ENCODE results near the gene ETHE1.
"Not testable (repeated sequence)": the region's sequence is repeated elsewhere in the genome, so short reads cannot be mapped to it uniquely, and the experiment has no call there.

The ETHE1 gene

DNA sequence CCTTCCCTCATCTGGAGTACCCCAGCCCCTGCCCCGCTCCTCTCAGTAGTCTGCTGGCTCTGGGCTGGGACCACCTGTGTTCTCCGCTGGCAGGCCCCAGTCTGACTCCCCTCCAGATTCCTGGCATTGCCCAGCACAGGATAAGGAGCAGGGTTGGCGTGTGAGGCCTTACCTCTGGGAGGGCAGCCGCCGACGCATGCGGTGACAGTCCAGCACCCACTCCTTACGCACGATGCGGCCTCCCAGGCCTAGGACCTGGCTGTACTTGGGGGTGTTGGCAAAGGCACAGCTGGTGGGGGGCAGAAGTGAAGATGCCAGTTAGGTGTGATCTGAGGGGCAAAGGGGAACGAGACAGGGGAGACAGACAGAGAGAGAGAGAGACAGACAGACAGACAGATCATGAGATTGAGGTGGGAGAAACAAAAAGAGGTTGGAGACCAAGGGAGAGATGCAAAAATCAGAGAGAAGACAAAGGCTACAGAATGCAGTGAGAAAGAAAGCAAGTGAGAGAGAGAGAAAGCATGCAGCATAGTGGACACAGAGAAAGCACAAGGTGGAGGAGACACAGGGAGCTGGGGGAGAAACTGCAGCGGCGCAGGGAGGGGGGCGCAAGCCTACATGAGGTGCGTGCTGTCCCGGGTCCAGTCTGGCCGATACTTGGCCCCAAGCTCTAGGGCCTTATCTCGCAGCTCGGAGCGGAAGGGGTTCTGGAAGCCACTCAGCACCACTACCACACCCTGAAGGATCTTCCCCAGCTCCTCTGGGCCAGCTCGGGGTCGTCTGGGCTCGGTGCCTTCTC lies 24.6 kb upstream of the ETHE1 start:
- Histone ChIP-seq H3K4me1 (ENCODE audit: control insufficient read depth in 1 of 2, insufficient read depth in 2 of 2, low read length in 2 of 2) (no peaks in the 10 kb centered on the region), H3K9ac (ENCODE audit: low read depth in 1 of 2, low read length in 2 of 2) (no peak overlapping the region)

GRCh38 chr19:43548706-43549105 lies 21.7 kb upstream of the ETHE1 start:
- no peaks in the 10 kb centered on the region for H3K9me3 ChIP-seq (ENCODE audit: control insufficient read depth in 1 of 2, low read length in 2 of 2)
- no peak overlapping the region for H3K9ac ChIP-seq (ENCODE audit: low read depth in 1 of 2, low read length in 2 of 2)
- no peaks in the 10 kb centered on the region for H3K27me3 ChIP-seq (ENCODE audit: control insufficient read depth in 1 of 2, insufficient read depth in 2 of 2, low read length in 2 of 2)
- peaks cover 22 to 45% of the 10 kb centered on the region in 2 donors for H3K36me3 ChIP-seq (ENCODE audit: control insufficient read depth in 1 of 2, insufficient read depth in 2 of 2, low read length in 2 of 2)
- H3K4me3 ChIP-seq (ENCODE audit: low read depth in 1 of 2, low read length in 2 of 2): no peak overlapping the region
- no peaks in the 10 kb centered on the region for H3K4me1 ChIP-seq (ENCODE audit: control insufficient read depth in 1 of 2, insufficient read depth in 2 of 2, low read length in 2 of 2)
- no peak overlapping the region for H3K27ac ChIP-seq (ENCODE audit: low read depth, low read length)

More for the DNA sequence above, 24.6 kb upstream of the ETHE1 start:
- no peaks in the 10 kb centered on the region for H3K9me3 ChIP-seq (ENCODE audit: control insufficient read depth in 1 of 2, low read length in 2 of 2)
- H3K4me3 ChIP-seq (ENCODE audit: low read depth in 1 of 2, low read length in 2 of 2): no peak overlapping the region
- H3K27ac ChIP-seq (ENCODE audit: low read depth, low read length): no peak overlapping the region
- no peaks in the 10 kb centered on the region for H3K27me3 ChIP-seq (ENCODE audit: control insufficient read depth in 1 of 2, insufficient read depth in 2 of 2, low read length in 2 of 2)
- peaks cover 10 to 41% of the 10 kb centered on the region in 2 donors for H3K36me3 ChIP-seq (ENCODE audit: control insufficient read depth in 1 of 2, insufficient read depth in 2 of 2, low read length in 2 of 2)

DNA sequence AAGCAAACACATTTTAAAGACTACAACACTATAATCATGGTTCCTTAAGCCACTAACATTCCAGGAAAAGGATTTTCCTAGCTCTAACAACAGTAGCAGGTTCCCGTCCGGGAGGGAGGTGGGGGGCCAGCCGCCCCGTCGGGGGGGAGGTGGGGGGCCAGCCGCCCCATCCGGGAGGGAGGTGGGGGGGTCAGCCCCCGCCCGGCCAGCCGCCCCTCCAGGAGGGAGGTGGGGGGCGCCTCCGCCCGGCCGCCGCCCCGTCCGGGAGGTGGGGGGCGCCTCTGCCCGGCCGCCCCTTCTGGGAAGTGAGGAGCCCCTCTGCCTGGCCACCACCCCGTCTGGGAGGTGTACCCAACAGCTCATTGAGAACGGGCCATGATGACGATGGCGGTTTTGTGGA lies 20.9 kb upstream of the ETHE1 start:
- H3K9me3 ChIP-seq (ENCODE audit: control insufficient read depth in 1 of 2, low read length in 2 of 2); H3K9ac ChIP-seq (ENCODE audit: low read depth in 1 of 2, low read length in 2 of 2); H3K4me1 ChIP-seq (ENCODE audit: control insufficient read depth in 1 of 2, insufficient read depth in 2 of 2, low read length in 2 of 2); H3K27ac ChIP-seq (ENCODE audit: low read depth, low read length); H3K27me3 ChIP-seq (ENCODE audit: control insufficient read depth in 1 of 2, insufficient read depth in 2 of 2, low read length in 2 of 2); H3K4me3 ChIP-seq (ENCODE audit: low read depth in 1 of 2, low read length in 2 of 2): not testable (repeated sequence)
- H3K36me3 ChIP-seq (ENCODE audit: control insufficient read depth in 1 of 2, insufficient read depth in 2 of 2, low read length in 2 of 2): peaks cover 23 to 45% of the 10 kb centered on the region in 2 donors

GRCh38 chr19:43546581-43546980 lies 19.6 kb upstream of the ETHE1 start:
- Histone ChIP-seq H3K4me1 (ENCODE audit: control insufficient read depth in 1 of 2, insufficient read depth in 2 of 2, low read length in 2 of 2) (no peaks in the 10 kb centered on the region), H3K9ac (ENCODE audit: low read depth in 1 of 2, low read length in 2 of 2) (no peak overlapping the region), H3K4me3 (ENCODE audit: low read depth in 1 of 2, low read length in 2 of 2) (no peak overlapping the region), H3K27me3 (ENCODE audit: control insufficient read depth in 1 of 2, insufficient read depth in 2 of 2, low read length in 2 of 2) (no peaks in the 10 kb centered on the region), H3K36me3 (ENCODE audit: control insufficient read depth in 1 of 2, insufficient read depth in 2 of 2, low read length in 2 of 2) (peaks cover 19 to 43% of the 10 kb centered on the region in 2 donors), H3K9me3 (ENCODE audit: control insufficient read depth in 1 of 2, low read length in 2 of 2) (no peaks in the 10 kb centered on the region), H3K27ac (ENCODE audit: low read depth, low read length) (no peak overlapping the region)

DNA sequence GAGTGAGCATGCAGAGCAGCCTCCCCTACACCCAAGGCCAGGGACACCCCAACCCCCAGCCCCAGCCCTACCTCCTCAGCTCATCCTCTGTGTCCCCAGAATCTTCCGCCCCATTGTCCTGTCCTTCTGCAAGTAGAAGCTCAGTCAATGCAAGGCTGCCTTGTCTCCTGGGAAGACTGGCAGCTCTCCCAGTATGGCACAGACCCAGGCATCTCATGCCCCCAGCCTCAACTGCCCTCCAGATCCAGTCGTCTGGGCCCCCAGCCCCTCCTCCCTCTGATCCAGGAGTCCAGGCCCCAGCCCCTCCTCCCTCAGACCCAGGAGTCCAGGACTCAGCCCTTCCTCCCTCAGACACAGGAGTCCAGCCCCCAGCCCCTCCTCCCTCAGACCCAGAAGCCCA lies 19.0 kb upstream of the ETHE1 start:
- Histone ChIP-seq H3K9me3 (ENCODE audit: control insufficient read depth in 1 of 2, low read length in 2 of 2) (no peaks in the 10 kb centered on the region), H3K4me3 (ENCODE audit: low read depth in 1 of 2, low read length in 2 of 2) (no peak overlapping the region), H3K27ac (ENCODE audit: low read depth, low read length) (no peak overlapping the region), H3K4me1 (ENCODE audit: control insufficient read depth in 1 of 2, insufficient read depth in 2 of 2, low read length in 2 of 2) (no peaks in the 10 kb centered on the region), H3K9ac (ENCODE audit: low read depth in 1 of 2, low read length in 2 of 2) (no peak overlapping the region), H3K36me3 (ENCODE audit: control insufficient read depth in 1 of 2, insufficient read depth in 2 of 2, low read length in 2 of 2) (peaks cover 13 to 38% of the 10 kb centered on the region in 2 donors), H3K27me3 (ENCODE audit: control insufficient read depth in 1 of 2, insufficient read depth in 2 of 2, low read length in 2 of 2) (no peaks in the 10 kb centered on the region)

DNA sequence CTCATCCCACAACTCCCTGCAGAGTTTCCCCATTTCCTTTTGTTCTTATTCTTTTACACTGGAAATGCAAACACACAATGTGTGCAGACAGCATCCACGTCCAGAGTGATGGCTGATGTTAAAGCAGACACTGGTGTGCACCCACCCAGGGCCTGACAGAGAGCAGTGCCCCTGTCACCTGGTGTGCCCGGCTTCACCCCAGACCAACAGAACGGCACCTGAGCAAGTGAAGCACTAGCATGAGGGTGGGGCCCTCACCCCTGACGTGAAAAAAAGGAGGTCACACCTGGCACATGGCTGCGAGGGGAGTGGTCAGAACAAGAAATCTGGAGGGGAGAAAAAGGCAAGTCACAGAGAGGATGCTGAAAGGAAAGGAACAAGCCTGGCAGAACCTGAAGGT lies 18.3 kb upstream of the ETHE1 start:
- H3K4me1 ChIP-seq (ENCODE audit: control insufficient read depth in 1 of 2, insufficient read depth in 2 of 2, low read length in 2 of 2): no peaks in the 10 kb centered on the region
- H3K27me3 ChIP-seq (ENCODE audit: control insufficient read depth in 1 of 2, insufficient read depth in 2 of 2, low read length in 2 of 2): no peaks in the 10 kb centered on the region
- H3K4me3 ChIP-seq (ENCODE audit: low read depth in 1 of 2, low read length in 2 of 2): no peak overlapping the region
- no peak overlapping the region for H3K27ac ChIP-seq (ENCODE audit: low read depth, low read length)
- H3K9me3 ChIP-seq (ENCODE audit: control insufficient read depth in 1 of 2, low read length in 2 of 2): no peaks in the 10 kb centered on the region
- H3K36me3 ChIP-seq (ENCODE audit: control insufficient read depth in 1 of 2, insufficient read depth in 2 of 2, low read length in 2 of 2): peaks cover 17 to 38% of the 10 kb centered on the region in 2 donors
- no peak overlapping the region for H3K9ac ChIP-seq (ENCODE audit: low read depth in 1 of 2, low read length in 2 of 2)

- Histone ChIP-seq H3K9ac (ENCODE audit: low read depth in 1 of 2, low read length in 2 of 2) (no peak overlapping the region), H3K27me3 (ENCODE audit: control insufficient read depth in 1 of 2, insufficient read depth in 2 of 2, low read length in 2 of 2) (no peaks in the 10 kb centered on the region), H3K36me3 (ENCODE audit: control insufficient read depth in 1 of 2, insufficient read depth in 2 of 2, low read length in 2 of 2) (peaks cover 21 to 45% of the 10 kb centered on the region in 2 donors), H3K4me3 (ENCODE audit: low read depth in 1 of 2, low read length in 2 of 2) (no peak overlapping the region), H3K27ac (ENCODE audit: low read depth, low read length) (no peak overlapping the region), H3K9me3 (ENCODE audit: control insufficient read depth in 1 of 2, low read length in 2 of 2) (peaks cover 0 to 2% of the 10 kb centered on the region in 2 donors), H3K4me1 (ENCODE audit: control insufficient read depth in 1 of 2, insufficient read depth in 2 of 2, low read length in 2 of 2) (no peaks in the 10 kb centered on the region)
Measured at GRCh38 chr19:43544077-43544476, 17.1 kb upstream of the ETHE1 start.

GRCh38 chr19:43541920-43542650 lies 15.1 kb upstream of the ETHE1 start:
- peaks cover 28 to 58% of the 10 kb centered on the region in 2 donors for H3K36me3 ChIP-seq (ENCODE audit: control insufficient read depth in 1 of 2, insufficient read depth in 2 of 2, low read length in 2 of 2)
- H3K4me1 ChIP-seq (ENCODE audit: control insufficient read depth in 1 of 2, insufficient read depth in 2 of 2, low read length in 2 of 2): no peaks in the 10 kb centered on the region
- H3K9ac ChIP-seq (ENCODE audit: low read depth in 1 of 2, low read length in 2 of 2): no peak overlapping the region
- H3K27me3 ChIP-seq (ENCODE audit: control insufficient read depth in 1 of 2, insufficient read depth in 2 of 2, low read length in 2 of 2): no peaks in the 10 kb centered on the region
- H3K9me3 ChIP-seq (ENCODE audit: control insufficient read depth in 1 of 2, low read length in 2 of 2): peaks cover 0 to 7% of the 10 kb centered on the region in 2 donors
- H3K27ac ChIP-seq (ENCODE audit: low read depth, low read length): no peak overlapping the region
- H3K4me3 ChIP-seq (ENCODE audit: low read depth in 1 of 2, low read length in 2 of 2): no peak overlapping the region

GRCh38 chr19:43540381-43540780 lies 13.4 kb upstream of the ETHE1 start:
- no peaks in the 10 kb centered on the region for H3K4me1 ChIP-seq (ENCODE audit: control insufficient read depth in 1 of 2, insufficient read depth in 2 of 2, low read length in 2 of 2)
- H3K36me3 ChIP-seq (ENCODE audit: control insufficient read depth in 1 of 2, insufficient read depth in 2 of 2, low read length in 2 of 2): peaks cover 27 to 54% of the 10 kb centered on the region in 2 donors
- no peak overlapping the region for H3K27ac ChIP-seq (ENCODE audit: low read depth, low read length)
- H3K27me3 ChIP-seq (ENCODE audit: control insufficient read depth in 1 of 2, insufficient read depth in 2 of 2, low read length in 2 of 2): no peaks in the 10 kb centered on the region
- H3K9ac ChIP-seq (ENCODE audit: low read depth in 1 of 2, low read length in 2 of 2): no peak overlapping the region
- peaks cover 0 to 7% of the 10 kb centered on the region in 2 donors for H3K9me3 ChIP-seq (ENCODE audit: control insufficient read depth in 1 of 2, low read length in 2 of 2)
- no peak overlapping the region for H3K4me3 ChIP-seq (ENCODE audit: low read depth in 1 of 2, low read length in 2 of 2)

GRCh38 chr19:43538922-43539321 lies 11.9 kb upstream of the ETHE1 start:
- Histone ChIP-seq H3K9me3 (ENCODE audit: control insufficient read depth in 1 of 2, low read length in 2 of 2) (peaks cover 0 to 7% of the 10 kb centered on the region in 2 donors), H3K27ac (ENCODE audit: low read depth, low read length) (no peak overlapping the region), H3K4me3 (ENCODE audit: low read depth in 1 of 2, low read length in 2 of 2) (no peak overlapping the region), H3K36me3 (ENCODE audit: control insufficient read depth in 1 of 2, insufficient read depth in 2 of 2, low read length in 2 of 2) (peaks cover 18 to 43% of the 10 kb centered on the region in 2 donors), H3K4me1 (ENCODE audit: control insufficient read depth in 1 of 2, insufficient read depth in 2 of 2, low read length in 2 of 2) (peaks cover 0 to 4% of the 10 kb centered on the region in 2 donors), H3K9ac (ENCODE audit: low read depth in 1 of 2, low read length in 2 of 2) (no peak overlapping the region), H3K27me3 (ENCODE audit: control insufficient read depth in 1 of 2, insufficient read depth in 2 of 2, low read length in 2 of 2) (no peaks in the 10 kb centered on the region)
